ENCODE data around the gene SMCO3. TPM values are rescaled to one million over a fixed set of nuclear protein-coding genes. Genes with fewer than 3 reads are reported as not detected.
A peak's percentile ranks its signal among the peaks of the same experiment; 100 is the strongest.

Gene SMCO3
- total and polyA plus RNA-seq, 2 of the 8 experiments (the other 6 are each of a cell fraction or from before 2014, with no cell fraction given): not detected

GRCh38 chr12:14774074-14774905, 39.7 kb downstream of the SMCO3 start (continued):
- TF ChIP-seq CHD7 (IDR thresholded peaks at IDR 0.05; ENCODE audit: insufficient replicate concordance, low read length) (no peak), SIRT6 (IDR thresholded peaks at IDR 0.05; ENCODE audit: low read length) (no peak), SAP30 (IDR thresholded peaks at IDR 0.05; ENCODE audit: insufficient read depth, insufficient replicate concordance, low read length) (no peak), TAF1 (IDR thresholded peaks at IDR 0.05; ENCODE audit: low read depth, low read length) (peak; percentile 87), POLR2A (IDR thresholded peaks at IDR 0.05; ENCODE audit: control extremely low read depth in 1 of 2, low read depth in 2 of 2, low read length in 2 of 2) (peak; percentile 69 to 89), USF2 (IDR thresholded peaks at IDR 0.05; ENCODE audit: low read length) (no peak), E2F6 (IDR thresholded peaks at IDR 0.05) (no peak), NANOG (IDR thresholded peaks at IDR 0.05; ENCODE audit: insufficient read depth, low read depth, low read length, poor library complexity, severe bottlenecking) (no peak)

Data from H1 (cell line).